NOMO-1 treated with dmso at 0.1 percent for 144 hours (cell line): Measurements from ENCODE around the gene DOCK11.
A peak's percentile ranks its signal among the peaks of the same experiment; 100 is the strongest.
"Not testable (repeated sequence)": the region's sequence is repeated elsewhere in the genome, so short reads cannot be mapped to it uniquely, and the experiment has no call there.

Source experiments
- DNase-seq: peaks from one replicate; lab custom pipeline; 2025; ENCODE audit not compliant: unreplicated experiment; lab: John Stamatoyannopoulos, UW

Gene DOCK11

GRCh38 chrX:118495061-118495921 lies at the start of gene DOCK11:
Gene DOCK11, plus strand, starts transcription at chrX:118495815. Its CDS starts 157 bp downstream, at chrX:118495972.
- peak; percentile 93 for DNase-seq

DNA sequence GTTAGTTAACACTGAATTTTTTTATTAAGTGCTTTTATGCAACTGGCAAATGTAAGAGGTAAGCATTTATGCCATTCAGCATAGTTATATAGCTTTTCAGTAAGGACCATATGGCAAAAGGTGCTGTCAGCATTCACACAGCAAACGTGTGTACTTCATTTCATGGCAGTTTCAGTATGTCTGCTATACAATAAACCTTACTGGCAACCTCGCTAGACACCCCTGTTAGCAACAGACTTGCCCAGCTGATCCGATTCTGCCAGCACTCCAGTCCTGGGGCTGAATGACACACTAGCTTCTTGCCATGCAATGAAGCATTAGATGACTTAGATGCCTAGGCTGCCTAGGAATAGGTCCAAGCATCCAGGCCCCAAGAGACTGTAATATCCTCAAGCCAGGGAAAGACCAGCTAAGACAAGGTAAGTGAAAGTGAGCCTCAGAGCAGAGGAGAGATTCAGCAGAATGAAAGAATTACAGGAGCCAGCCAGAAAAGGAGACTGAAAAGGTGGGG lies 47.3 kb upstream of the DOCK11 start:
- no peak for DNase-seq

DNA sequence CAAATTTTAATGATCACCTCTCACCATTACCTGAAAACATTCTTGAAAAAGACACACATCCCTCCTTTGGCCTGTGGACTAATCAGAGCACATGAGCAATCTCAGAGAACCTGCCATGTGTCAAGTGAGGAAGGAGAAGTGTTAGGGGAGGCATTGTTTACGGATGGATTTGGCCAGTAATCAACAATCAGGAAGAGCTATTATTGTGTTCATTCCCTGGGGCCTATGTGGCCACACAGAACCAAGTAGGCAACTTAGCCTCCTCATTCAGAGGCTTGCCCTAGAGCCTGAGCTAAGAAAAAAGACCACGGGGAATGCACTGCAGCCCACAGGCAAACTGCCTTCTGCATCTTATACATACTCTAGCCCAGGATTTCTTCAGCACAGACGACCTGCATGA lies 40.6 kb upstream of the DOCK11 start:
- no peak for DNase-seq

- DNase-seq: peak; percentile 5
These were observed 36.1 kb upstream of the DOCK11 start for GRCh38 chrX:118459494-118459893.

DNA sequence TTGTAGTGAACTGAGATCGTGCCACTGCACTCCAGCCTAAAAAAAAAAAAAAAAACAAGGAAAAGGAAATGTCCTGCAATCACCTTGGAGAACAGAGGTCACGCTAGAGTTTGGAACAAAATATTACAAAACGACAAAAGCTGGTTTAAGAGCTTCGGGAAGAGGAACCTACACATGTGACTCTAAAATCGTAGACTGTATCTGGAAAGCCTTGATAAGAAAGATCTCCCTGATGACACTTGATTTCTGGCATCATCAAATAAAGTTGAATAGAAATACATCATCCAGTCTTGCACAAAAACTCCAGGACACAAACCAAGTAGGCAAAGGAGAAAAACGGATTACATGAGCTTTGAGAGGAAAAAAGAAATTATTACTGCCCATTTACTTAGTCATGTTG lies 31.1 kb upstream of the DOCK11 start:
- no peak for DNase-seq

DNA sequence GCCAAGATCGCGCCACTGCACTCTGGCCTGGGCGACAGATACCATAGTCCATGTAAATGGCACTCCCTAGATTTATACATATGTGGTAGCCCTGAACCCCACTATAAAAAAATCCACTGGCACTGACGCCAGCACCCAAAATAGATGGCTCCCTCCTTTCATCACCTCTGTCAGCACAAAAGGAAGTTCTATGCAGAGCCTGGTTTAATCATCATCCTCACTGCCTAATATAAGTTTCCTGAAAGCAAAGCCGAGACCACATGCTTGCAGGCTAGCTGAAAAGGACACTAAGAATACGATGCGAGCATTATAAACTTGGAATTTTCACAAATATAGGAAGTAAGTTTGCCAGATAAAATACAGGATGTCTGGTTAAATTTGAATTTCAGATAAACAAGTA lies 27.5 kb upstream of the DOCK11 start:
- no peak for DNase-seq

DNA sequence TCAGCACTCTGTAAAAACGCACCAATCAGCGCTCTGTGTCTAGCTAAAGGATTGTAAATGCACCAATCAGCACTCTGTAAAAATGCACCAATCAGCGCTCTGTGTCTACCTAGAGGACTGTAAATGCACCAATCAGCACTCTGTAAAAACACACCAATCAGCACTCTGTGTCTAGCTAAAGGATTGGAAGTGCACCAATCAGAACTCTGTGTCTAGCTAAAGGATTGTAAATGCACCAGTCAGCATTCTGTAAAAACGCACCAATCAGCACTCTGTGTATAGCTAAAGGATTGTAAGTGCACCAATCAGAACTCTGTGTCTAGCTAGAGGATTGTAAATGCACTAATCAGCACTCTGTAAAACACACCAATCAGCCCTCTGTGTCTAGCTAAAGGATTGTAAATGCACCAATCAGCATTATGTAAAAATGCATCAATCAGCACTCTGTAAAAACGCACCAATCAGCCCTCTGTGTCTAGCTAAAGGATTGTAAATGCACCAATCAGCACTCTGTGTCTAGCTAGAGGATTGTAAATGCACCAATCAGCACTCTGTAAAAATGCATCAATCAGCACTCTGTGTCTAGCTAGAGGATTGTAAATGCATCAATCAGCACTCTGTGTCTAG lies 24.8 kb upstream of the DOCK11 start:
- DNase-seq: not testable (repeated sequence)

DNA sequence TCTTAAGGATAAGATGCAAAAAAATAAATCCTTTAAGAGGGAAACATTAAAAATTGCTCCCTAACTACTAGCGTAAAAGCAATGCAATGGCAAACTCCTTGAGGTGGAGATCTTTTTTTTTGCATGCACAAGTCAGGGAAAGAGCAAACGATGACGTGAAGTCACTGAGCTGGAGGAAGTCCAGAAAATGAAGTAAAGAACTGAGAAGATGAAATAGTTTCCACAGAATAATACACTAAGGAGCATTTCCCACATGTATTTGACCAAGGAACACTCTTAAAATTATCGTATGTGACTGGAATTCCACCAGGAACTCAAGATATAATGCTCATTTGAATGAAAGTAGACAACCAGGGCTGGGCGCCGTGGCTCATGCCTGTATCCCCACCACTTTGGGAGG lies 21.0 kb upstream of the DOCK11 start:
- DNase-seq: no peak

GRCh38 chrX:118475903-118476302 lies 19.7 kb upstream of the DOCK11 start:
- no peak for DNase-seq

GRCh38 chrX:118480172-118480571 lies 15.4 kb upstream of the DOCK11 start:
- no peak for DNase-seq

DNA sequence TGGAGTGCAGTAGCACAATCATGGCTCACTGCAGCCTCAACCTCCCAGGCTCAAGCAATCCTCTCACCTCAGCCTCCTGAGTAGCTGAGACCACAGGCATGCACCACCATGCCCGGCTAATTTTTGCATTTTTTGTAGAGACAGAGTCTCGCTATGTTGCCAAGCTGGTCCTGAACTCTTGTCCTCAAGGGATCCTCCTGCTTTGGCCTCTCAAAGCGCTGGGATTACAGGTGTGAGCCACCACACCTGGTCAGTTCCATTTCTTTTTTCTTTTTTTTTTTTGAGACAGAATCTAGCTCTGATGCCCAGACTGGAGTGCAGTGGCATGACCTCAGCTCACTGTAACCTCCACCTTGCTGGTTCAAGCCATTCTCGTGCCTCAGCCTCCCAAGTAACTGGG lies 13.2 kb upstream of the DOCK11 start:
- DNase-seq: not testable (repeated sequence)

- no peak for DNase-seq
These were observed 11.3 kb upstream of the DOCK11 start for GRCh38 chrX:118484216-118484903.

GRCh38 chrX:118486693-118487092 lies 8.9 kb upstream of the DOCK11 start:
- not testable (repeated sequence) for DNase-seq

DNA sequence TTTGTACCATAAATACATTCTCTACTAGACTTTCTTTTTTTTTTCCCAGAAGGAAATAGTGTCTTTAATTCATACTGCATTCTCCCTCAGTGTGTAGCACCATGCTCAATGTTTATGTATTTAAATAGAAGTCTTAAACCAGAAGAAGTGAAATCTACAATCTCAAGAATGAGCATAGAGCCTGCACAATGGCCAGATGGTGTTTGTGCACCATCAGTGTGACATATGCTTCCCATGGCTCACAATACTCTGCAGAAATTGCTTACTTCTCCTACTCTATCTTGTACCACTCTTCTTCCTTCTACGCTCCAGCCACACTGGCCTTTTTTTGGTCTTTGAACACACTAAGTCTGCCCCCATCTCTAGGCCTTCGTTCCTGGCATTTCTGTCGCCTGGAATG lies 2.6 kb upstream of the DOCK11 start:
- no peak for DNase-seq

GRCh38 chrX:118493653-118494297 lies 1.8 kb upstream of the DOCK11 start:
- DNase-seq: no peak

DNA sequence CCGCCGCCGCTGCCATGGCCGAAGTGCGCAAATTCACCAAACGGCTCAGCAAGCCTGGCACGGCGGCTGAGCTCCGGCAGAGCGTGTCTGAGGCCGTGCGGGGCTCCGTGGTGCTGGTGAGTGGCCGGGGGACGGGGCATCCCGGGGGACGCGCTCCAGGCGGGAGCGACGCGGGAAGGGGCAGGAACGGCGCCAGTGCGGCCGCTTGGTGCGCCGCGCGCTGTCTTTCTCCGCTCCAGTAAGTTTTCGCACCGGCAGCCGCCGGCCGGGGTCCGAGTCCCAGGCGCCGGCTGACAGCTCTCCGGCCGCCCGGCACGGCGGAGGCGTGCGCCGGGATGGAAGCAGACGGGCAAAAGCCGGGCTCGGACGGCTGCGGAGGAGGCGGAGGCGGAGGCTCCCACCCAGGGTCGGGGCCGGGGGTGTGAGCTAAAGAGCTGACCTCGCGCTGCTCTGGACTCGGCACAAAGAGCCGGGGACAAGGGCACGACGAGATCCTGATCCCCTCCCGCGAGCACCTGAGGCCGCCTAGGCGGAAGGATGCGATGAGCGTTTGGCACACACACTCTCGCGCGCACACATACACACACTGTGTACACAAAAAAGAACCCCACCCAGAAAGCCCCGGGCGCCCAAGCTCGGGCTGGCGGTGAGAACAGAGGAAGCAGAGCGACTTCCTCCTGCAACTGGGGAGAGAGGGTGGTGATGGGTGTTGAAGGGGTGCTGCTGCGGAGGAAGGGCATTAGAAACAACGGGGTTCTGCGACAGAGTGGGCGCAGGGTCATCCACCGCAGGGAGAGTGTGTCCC lies 545 bp downstream of the DOCK11 start:
- peak; percentile 33 for DNase-seq

- no peak for DNase-seq
These were observed 1.1 kb downstream of the DOCK11 start for GRCh38 chrX:118496763-118497079.

GRCh38 chrX:118497180-118497818 lies 1.7 kb downstream of the DOCK11 start:
- no peak for DNase-seq

DNA sequence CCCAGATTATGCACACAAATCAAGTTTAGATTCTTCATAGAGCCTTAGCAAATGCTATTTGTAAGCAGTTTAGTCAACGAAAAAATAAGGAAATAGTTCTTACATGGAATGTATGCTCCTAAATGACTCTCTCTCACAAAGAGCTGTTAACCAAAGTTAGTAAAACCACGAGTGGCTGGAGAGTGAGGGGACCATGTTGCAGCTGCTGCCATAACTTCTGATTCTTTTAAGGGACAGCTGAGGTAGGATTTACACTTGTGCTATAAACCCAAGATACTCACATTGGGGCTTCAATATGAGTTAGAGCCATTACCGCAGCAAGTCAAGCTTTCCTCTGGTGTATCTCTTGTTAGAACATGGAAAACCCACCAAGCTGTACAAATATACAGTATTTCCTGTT lies 2.7 kb downstream of the DOCK11 start:
- no peak for DNase-seq

DNA sequence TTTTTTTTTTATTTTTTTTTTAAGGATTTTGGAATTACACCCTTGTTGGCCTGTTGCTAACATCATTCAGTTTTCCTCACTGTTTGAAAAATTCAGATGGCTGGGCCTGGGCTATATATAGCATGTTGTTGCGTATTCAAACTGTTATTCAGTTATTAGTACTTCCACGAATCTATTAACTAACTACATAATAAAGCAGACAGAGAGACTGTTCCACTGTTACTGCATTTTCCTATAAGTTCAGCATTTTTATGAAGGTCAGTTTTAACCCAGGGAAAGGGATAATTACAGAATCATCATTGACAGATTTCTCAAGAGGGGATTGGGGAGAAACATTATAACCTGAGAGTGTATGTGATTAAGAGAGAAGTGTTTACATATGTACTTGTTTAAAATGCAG lies 3.1 kb downstream of the DOCK11 start:
- no peak for DNase-seq
